ENCODE measurements around the gene IL6R.

DNA sequence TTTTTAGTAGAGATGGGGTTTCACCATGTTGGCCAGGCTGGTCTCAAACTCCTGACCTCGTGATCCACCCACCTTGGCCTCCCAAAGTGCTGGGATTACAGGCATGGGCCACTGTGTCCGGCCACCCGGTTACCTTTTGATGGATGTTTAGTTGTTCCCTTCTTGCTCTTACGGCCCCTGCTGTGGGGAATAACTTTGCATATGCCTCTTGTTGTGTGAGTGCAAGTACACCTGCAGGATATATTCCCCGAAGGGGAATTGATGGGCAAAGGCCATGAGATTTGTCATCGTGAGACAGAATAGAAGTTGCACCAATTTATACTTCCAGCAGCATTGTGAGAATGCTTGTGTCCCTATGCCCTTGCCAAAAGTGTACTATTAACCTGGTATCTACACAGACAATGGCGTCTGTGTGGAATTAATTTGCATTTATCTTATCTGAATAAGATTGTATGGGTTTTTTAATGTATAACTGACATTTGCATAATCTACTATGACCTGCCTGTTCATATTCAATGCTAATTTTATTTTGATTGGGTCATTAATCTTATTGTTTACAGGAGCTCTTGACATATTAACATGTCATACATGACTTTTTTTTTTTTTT lies 8.1 kb downstream of the IL6R start:
- TF ChIP-seq CTCF (IDR thresholded peaks at IDR 0.05), result no peak
- TF ChIP-seq TCF7L2 (IDR thresholded peaks at IDR 0.05; ENCODE audit: low read depth, low read length), result no peak

Data from Panc1 (cell line).